HCT116 (cell line): Measurements from ENCODE around the gene AAMP. TPM values are rescaled to one million over a fixed set of nuclear protein-coding genes. Genes with fewer than 3 reads are reported as not detected.

ENCODE experiments used
- ATAC-seq: fragments of 200-7000 bp; cut with Tn5 transposase; 2 replicates; pipeline ENCODE4 v1.9.1; 2020; ENCODE audit warnings: mild to moderate bottlenecking, moderate library complexity
- BruUV-seq: library from RNA; stranded (reverse); fragments of 400-500 nt; replicated peaks from 2 replicates; lab custom pipeline; 2021; lab: Mats Ljungman, UMichigan
- CTCF ChIA-PET: fragments of 300-600 bp; sonication (Branson Sonifier 250); formaldehyde crosslinking; loops from one replicate; lab custom pipeline; 2021; ENCODE audit warnings: antibody characterized with exemption; lab: Charles Lee
- POLR2A ChIA-PET: fragments of 300-600, 350-600 bp; sonication (Branson Sonifier 250); formaldehyde crosslinking; loops from one replicate; lab custom pipeline; 2021; ENCODE audit warnings: antibody characterized with exemption; lab: Charles Lee
- RAD21 ChIA-PET, 2 experiments: fragments of 300-600 bp; sonication (Branson Sonifier 250); formaldehyde crosslinking; loops; one replicate each; lab custom pipeline; 2023; ENCODE audit warnings: low total read pairs in 2 of 2; ENCODE audit not compliant: uncharacterized antibody in 2 of 2, unreplicated experiment in 2 of 2, low non-redundant PET in 1 of 2; lab: Charles Lee
- DNase-seq: peaks from one replicate; pipeline ENCODE4 v3.0.0-alpha.2; 2010; ENCODE audit warnings: low read depth, low spot score
- H2AFZ ChIP-seq: fragments of 200-600 bp; shearing (Covaris generic), sonication (generic); 2 replicates; pipeline ENCODE4 v1.6.1; 2017; ENCODE audit warnings: low read depth, mixed run types, mixed read lengths, antibody characterized with exemption, low read length; ENCODE audit not compliant: poor library complexity, severe bottlenecking
- H3K27ac ChIP-seq: 2 replicates; pipeline ENCODE4 v1.5.1; 2012; ENCODE audit warnings: low read depth, low read length
- H3K27me3 ChIP-seq: fragments of 200-600 bp; sonication (generic); 2 replicates; pipeline ENCODE4 v1.6.1; 2016; ENCODE audit warnings: mixed run types, low read length, mixed read lengths; ENCODE audit not compliant: insufficient read depth
- H3K36me3 ChIP-seq, 2 experiments: fragments of 200-500 bp in 1 of 2; fragments of 200-600 bp in 1 of 2; sonication (Bioruptor generic) in 1 of 2; sonication (generic) in 1 of 2; 2 replicates each; pipeline versions ENCODE4 v1.5.1 to v1.6.1; 2014 to 2016; ENCODE audit warnings: low read length in 2 of 2, inconsistent platforms in 1 of 2, mixed read lengths in 1 of 2, mixed run types in 1 of 2; ENCODE audit not compliant: insufficient read depth in 2 of 2, control insufficient read depth in 1 of 2
- H3K4me1 ChIP-seq, 2 experiments: fragments of 200-600 bp in 1 of 2; sonication (generic) in 1 of 2; 2 replicates each; pipeline versions ENCODE4 v1.5.1 to v1.6.1; 2012 to 2017; ENCODE audit warnings: low read length in 2 of 2, inconsistent platforms in 1 of 2, mild to moderate bottlenecking in 1 of 2, mixed read lengths in 1 of 2, mixed run types in 1 of 2, moderate library complexity in 1 of 2; ENCODE audit not compliant: insufficient read depth in 2 of 2, control insufficient read depth in 1 of 2
- H3K4me2 ChIP-seq: fragments of 200-600 bp; sonication (generic); 2 replicates; pipeline ENCODE4 v1.6.1; 2017; ENCODE audit warnings: mixed run types, low read length, mixed read lengths
- H3K4me3 ChIP-seq, 2 experiments: fragments of 200-600 bp in 1 of 2; sonication (generic) in 1 of 2; replicated peaks in 1 of 2; 2 replicates each; pipeline ENCODE4 v1.5.1; 2011 to 2016; ENCODE audit warnings: low read length in 2 of 2, control low read depth in 1 of 2, low read depth in 1 of 2, mild to moderate bottlenecking in 1 of 2, mixed read lengths in 1 of 2, mixed run types in 1 of 2
- H3K79me2 ChIP-seq: fragments of 200-600 bp; sonication (generic); 2 replicates; pipeline ENCODE4 v1.6.1; 2017; ENCODE audit warnings: mild to moderate bottlenecking, mixed run types, low read length, moderate library complexity, mixed read lengths; ENCODE audit not compliant: insufficient read depth
- H3K9ac ChIP-seq: fragments of 200-600 bp; sonication (generic); 2 replicates; pipeline ENCODE4 v1.6.1; 2016; ENCODE audit warnings: low read length, mixed read lengths
- H3K9me2 ChIP-seq: fragments of 200-600 bp; sonication (generic), shearing (Covaris generic); 2 replicates; pipeline ENCODE4 v1.6.1; 2017; ENCODE audit warnings: mixed run types, mild to moderate bottlenecking, moderate library complexity; ENCODE audit not compliant: insufficient read depth
- H3K9me3 ChIP-seq, 2 experiments: fragments of 200-500 bp in 1 of 2; fragments of 200-600 bp in 1 of 2; sonication (Bioruptor generic) in 1 of 2; sonication (generic) in 1 of 2; 2 replicates each; pipeline ENCODE4 v1.6.1; 2014 to 2017; ENCODE audit warnings: low read length in 2 of 2, mixed read lengths in 2 of 2, inconsistent platforms in 1 of 2, low read depth in 1 of 2, mild to moderate bottlenecking in 1 of 2, mixed run types in 1 of 2, moderate library complexity in 1 of 2; ENCODE audit not compliant: control insufficient read depth in 1 of 2, insufficient read depth in 1 of 2
- H4K20me1 ChIP-seq: fragments of 200-600 bp; sonication (generic), shearing (Covaris generic); 2 replicates; pipeline ENCODE4 v1.6.1; 2017; ENCODE audit warnings: mixed run types, mild to moderate bottlenecking, moderate library complexity; ENCODE audit not compliant: insufficient read depth
- CEBPB ChIP-seq: IDR thresholded peaks from 2 replicates; pipeline ENCODE4 v1.6.1; 2012; ENCODE audit warnings: low read depth
- CTCF ChIP-seq, 3 experiments: fragments of 200-600 bp in 1 of 3; sonication (generic) in 1 of 3; IDR thresholded peaks in 2 of 3; conservative IDR thresholded peaks in 1 of 3; 2 replicates each; pipeline ENCODE4 v1.5.1; 2012 to 2017; ENCODE audit warnings: low read depth in 2 of 3, low read length in 2 of 3, antibody characterized with exemption in 1 of 3, borderline replicate concordance in 1 of 3, control low read depth in 1 of 3, mild to moderate bottlenecking in 1 of 3, mixed read lengths in 1 of 3, mixed run types in 1 of 3, moderate library complexity in 1 of 3; ENCODE audit not compliant: insufficient read depth in 1 of 3
- EGR1 ChIP-seq: IDR thresholded peaks from 2 replicates; pipeline ENCODE4 v1.6.1; 2012; ENCODE audit warnings: low read depth
- ELF1 ChIP-seq: IDR thresholded peaks from 2 replicates; pipeline ENCODE4 v1.6.1; 2012; ENCODE audit warnings: low read depth, borderline replicate concordance
- EZH2 ChIP-seq: fragments of 200-600 bp; sonication (generic); IDR thresholded peaks from 2 replicates; pipeline ENCODE4 v1.6.1; 2017; ENCODE audit warnings: antibody characterized with exemption, mixed run types
- EZH2phosphoT487 ChIP-seq: fragments of 200-600 bp; IDR thresholded peaks from 2 replicates; pipeline ENCODE4 v1.6.1; 2018; ENCODE audit warnings: antibody characterized with exemption, borderline replicate concordance
- JUND ChIP-seq: IDR thresholded peaks from 2 replicates; pipeline ENCODE4 v1.6.1; 2012
- MAX ChIP-seq: IDR thresholded peaks from 2 replicates; pipeline ENCODE4 v1.6.1; 2012
- POLR2A ChIP-seq: IDR thresholded peaks from 2 replicates; pipeline ENCODE4 v1.7.0; 2011; ENCODE audit warnings: borderline replicate concordance; ENCODE audit not compliant: insufficient read depth, insufficient read length; ENCODE audit errors: extremely low read depth
- POLR2AphosphoS5 ChIP-seq: IDR thresholded peaks from 2 replicates; pipeline ENCODE4 v1.6.1; 2011; ENCODE audit warnings: mild to moderate bottlenecking, low read depth, low read length, moderate library complexity
- REST ChIP-seq: IDR thresholded peaks from 2 replicates; pipeline ENCODE4 v1.6.1; 2012; ENCODE audit warnings: low read depth
- SRF ChIP-seq: IDR thresholded peaks from 2 replicates; pipeline ENCODE4 v1.6.1; 2012; ENCODE audit warnings: low read depth
- TCF7L2 ChIP-seq: IDR thresholded peaks from 2 replicates; pipeline ENCODE4 v1.7.0; 2011; ENCODE audit warnings: borderline replicate concordance, inconsistent platforms; ENCODE audit not compliant: insufficient read depth, insufficient read length; ENCODE audit errors: extremely low read depth
- YY1 ChIP-seq: IDR thresholded peaks from 2 replicates; pipeline ENCODE4 v1.6.1; 2011; ENCODE audit warnings: low read length, low read depth, moderate library complexity, mild to moderate bottlenecking; ENCODE audit not compliant: insufficient replicate concordance; ENCODE audit errors: extremely low read depth
- ZNF274 ChIP-seq: fragments of 200-500 bp; sonication (Bioruptor generic); IDR thresholded peaks from 2 replicates; pipeline ENCODE4 v1.6.1; 2014; ENCODE audit warnings: mild to moderate bottlenecking, low read depth, low read length, inconsistent platforms
- intact Hi-C: fragments of 100-400 bp; cut with micrococcal nuclease; formaldehyde crosslinking; loops from 2 replicates; pipeline ENCODE4 v1.10.0; 2022
- total RNA-seq: library from RNA; stranded (reverse); gene quantifications from one replicate; pipeline ENCODE4 v1.2.1, GENCODE V29; 2021; ENCODE audit not compliant: unreplicated experiment
- TF ChIP-seq, protein P1 (sequence below): IDR thresholded peaks from 2 replicates; pipeline ENCODE4 v1.6.1; 2012

Gene AAMP
- total RNA-seq, 1 experiment from 2014 or later: 111 TPM

- Histone ChIP-seq H3K27me3 (no peaks in the 10 kb centered on the region), H3K4me1 (peaks cover 47 to 85% of the 10 kb centered on the region in 2 experiments), H4K20me1 (no peaks in the 10 kb centered on the region), H3K9ac (peak overlapping the region; percentile 98), H3K36me3 (no peaks in the 10 kb centered on the region), H3K79me2 (peaks cover 51% of the 10 kb centered on the region), H3K27ac (peak overlapping the region; percentile 79), H3K4me3 (peak overlapping the region; percentile 75 to 96), H3K9me2 (no peaks in the 10 kb centered on the region), H3K4me2 (peak overlapping the region; percentile 93), H3K9me3 (no peaks in the 10 kb centered on the region), H2AFZ (no peak overlapping the region)
- ATAC-seq: peak; percentile 1; the same call in 1 of the 2 replicates
- ChIA-PET RAD21 (no interaction called here), CTCF (interaction anchor here (1.4 kb wide), 2 partner anchors 102 to 104 kb away, joined by 3 read pairs; no protein-coding TSS in a partner anchor), POLR2A (no interaction called here)
- intact Hi-C loops: loop anchor here (1.0 to 2.0 kb wide), 2 partner anchors 105 to 357 kb away; no protein-coding TSS in a partner anchor
- no peak for TF ChIP-seq EZH2phosphoT487
- no peak for TF ChIP-seq EZH2
- TF ChIP-seq EGR1: no peak
- no peak for TF ChIP-seq SRF
- TF ChIP-seq TCF7L2: no peak
- no peak for TF ChIP-seq CTCF (IDR thresholded peaks at IDR 0.05 in 2 of 3, conservative IDR thresholded peaks at IDR 0.05 in 1 of 3; ENCODE audit: borderline replicate concordance in 1 of 3, insufficient read depth in 1 of 3, low read depth in 2 of 3, low read length in 2 of 3)
- no peak for TF ChIP-seq ELF1
- no peak for TF ChIP-seq POLR2AphosphoS5
- TF ChIP-seq YY1: no peak
- TF ChIP-seq, protein P1, sequence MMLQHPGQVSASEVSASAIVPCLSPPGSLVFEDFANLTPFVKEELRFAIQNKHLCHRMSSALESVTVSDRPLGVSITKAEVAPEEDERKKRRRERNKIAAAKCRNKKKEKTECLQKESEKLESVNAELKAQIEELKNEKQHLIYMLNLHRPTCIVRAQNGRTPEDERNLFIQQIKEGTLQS: no peak
- no peak for TF ChIP-seq POLR2A
- TF ChIP-seq MAX: no peak
- no peak for TF ChIP-seq ZNF274
- no peak for TF ChIP-seq JUND
- no peak for TF ChIP-seq REST
- no peak for TF ChIP-seq CEBPB
- BruUV-seq: no TSS peak
- no peak for DNase-seq
Measured at GRCh38 chr2:218291318-218292047, 21.5 kb upstream of the AAMP start.
